HG03066 (cell line): Measurements from ENCODE around the gene DEFB112.

ENCODE experiments used
- ATAC-seq: cut with Tn5 transposase; IDR thresholded peaks from one replicate; pipeline ENCODE4 v1.9.1; 2021; ENCODE audit warnings: low read depth; ENCODE audit not compliant: unreplicated experiment

The DEFB112 gene, protein sequence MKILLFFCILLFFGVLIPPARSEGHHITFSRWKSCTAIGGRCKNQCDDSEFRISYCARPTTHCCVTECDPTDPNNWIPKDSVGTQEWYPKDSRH

DNA sequence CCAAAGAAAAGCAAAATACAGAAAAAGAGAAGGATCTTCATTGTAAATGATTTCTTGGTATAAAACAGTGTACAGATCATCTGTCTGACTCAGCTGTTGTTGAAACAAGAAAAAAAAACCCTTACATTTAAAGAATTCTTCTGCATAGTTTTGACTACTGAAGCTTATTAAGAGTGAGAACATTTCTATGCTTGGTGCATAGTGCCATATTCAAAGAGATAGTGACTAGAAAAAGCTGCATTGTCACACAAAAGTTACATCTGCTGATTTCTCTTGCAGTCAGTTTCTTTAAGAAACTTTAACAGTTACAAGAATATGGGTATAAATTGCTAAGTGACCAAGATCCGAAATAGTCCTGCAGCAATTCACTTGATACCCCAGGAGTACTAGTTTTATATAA, at the start of gene DEFB112:
TSS of gene DEFB112 (minus strand) at position 101 of the 400 bp plus-strand sequence. CDS start at position 41, 60 bp downstream.
- ATAC-seq = no peak

DNA sequence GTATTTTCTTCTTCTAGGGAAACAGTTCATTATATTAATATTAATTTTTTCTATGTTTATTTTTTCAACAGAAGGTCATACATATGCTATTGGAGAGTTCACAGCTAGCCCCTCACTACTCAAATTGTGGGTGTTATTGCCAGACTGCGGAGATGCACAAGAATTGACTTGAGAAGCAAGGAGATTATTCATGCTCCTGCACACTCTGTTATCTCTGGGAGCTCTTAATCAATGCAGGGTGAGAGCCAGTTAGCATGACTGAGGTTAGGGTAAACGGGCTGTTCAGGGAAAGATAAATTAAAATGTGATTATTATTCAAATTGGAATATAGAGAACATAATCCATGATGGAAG, 48.9 kb upstream of the DEFB112 start:
- no peak for ATAC-seq

DNA sequence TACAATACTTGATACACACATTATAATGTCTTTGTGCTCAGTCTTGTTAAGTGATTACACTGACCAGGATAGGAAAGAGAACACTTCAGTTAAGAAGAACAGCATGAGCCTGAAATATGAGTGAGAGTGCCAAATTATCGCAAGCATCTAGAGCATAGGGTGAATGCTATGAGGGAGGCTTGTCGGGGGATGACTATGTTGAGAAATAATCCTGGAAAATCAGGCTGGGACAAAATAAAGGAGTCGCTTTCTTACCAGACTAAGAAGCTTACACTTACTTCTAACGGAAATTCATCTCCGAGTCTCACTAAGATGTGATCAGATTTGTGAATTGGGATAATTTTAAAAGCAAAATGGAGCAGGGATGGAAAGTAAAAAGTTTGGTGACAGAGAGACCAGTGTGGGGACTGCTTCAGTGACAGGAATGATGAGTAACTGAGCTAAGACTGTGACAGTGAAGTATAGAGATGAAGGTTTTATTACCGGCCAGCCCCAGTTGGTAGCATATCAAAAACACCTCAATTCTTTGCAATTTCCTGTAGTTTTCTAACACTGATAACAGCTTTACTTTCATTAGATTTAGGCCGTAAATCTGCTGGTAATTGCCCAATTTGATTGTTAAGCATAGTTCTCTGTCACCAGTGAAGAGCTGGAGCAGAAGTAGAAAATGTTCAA, 48.4 kb upstream of the DEFB112 start:
- no peak for ATAC-seq

DNA sequence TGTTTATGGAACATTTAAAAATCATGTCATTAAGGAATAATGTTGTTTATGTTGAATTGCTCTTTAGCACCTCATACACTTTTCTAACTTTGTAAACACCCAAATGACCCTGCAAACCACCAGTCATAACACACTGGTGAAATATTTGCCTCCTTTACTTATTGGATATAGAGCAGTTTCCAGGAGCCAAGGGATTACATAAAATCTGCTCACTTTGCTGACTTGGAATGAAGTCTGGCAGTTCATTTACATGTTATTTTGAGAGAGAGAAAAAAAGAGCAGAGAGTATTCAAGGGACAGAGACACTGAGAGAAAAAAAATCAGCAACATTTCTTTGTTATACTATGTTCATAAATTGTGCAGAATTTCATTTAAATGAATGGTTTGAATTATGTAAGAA, 46.6 kb upstream of the DEFB112 start:
- ATAC-seq = no peak

DNA sequence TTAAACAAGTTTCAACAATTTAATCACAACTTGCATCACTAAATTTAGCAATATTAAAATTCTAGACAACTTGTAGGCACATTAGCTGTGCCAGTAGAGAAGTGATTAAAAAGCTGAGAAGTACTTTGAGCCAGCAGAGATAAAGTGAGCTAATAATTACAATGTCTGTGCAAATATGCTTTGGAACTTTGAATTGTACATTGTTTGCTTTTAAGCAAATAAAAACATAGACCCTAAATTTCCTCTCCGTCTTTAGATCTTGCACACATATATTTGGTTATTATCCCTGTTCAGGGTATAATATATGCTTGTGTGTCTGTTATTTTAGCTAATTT, 44.2 kb upstream of the DEFB112 start:
- no peak for ATAC-seq

DNA sequence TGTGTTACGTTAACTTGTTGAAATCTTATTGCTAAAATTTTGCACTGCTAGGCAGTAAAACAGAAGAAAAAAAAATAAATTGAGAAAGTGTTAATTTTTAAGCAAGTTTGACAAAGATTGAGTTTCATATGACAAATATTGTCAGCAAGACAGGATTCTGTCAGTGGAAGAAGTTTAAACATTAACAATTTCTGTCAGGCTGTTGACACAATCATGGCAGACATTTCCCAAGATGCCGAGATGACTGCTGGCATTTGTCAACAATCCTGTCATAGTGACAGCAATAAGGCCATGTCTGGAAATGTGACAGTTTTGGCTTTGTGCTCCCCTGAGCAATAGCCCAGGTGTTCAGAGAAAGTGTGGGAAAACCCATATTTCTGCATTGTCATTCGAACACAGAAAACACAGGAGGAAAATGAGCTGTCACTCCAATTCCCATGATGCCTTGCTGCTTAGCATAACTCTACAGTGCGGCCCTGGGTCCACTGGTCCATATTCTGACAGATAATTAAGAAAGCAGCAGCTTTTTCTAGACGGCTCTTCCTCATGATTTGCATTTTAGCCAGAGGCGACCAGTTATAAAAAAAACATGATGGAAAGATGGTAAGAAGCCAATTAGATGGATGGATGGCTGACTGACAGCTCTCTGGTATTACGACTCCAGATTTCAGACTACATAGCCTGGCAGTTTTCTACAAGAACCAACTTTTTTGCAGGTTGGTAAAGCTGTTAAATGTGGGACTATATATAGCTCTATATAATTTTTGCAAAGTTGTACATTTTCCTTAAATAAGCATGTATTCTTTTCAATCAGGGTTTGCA, 43.6 kb upstream of the DEFB112 start:
- ATAC-seq = no peak

DNA sequence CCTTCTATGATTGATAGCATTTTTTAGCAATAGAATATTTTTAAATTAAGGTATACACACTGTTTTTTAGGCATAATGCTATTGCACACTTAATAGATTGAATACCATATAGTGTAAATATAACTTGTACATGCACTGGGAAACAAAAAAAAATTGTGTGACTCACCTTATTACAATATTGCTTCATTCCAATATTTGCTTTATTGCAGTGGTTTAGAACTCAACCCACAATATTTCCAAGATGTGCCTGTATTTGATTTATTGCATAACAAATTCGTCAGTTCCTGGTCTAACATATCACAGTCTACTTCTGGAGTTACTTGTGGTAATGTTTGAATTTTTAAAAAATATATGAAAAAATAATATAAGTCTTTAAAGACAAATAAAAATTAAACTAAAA, 41.9 kb upstream of the DEFB112 start:
- no peak for ATAC-seq

DNA sequence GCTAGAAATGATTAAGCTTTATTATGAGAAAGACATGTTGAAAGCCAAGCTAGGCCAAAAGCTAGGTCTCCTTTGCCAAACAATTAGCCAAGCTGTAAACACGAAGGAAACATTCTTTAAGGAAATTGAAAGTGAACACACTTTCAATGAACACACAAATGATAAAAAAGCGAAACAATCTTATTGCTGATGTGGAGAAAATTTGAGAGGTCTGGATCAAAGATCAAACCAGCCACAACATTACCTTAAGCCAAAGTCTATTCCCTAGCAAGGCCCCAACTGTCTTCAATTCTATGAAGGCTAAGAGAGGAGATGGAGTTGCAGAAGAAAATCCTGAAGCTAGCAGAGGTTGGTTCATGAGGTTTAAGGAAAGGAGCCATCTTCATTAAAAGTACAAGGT, 40.2 kb upstream of the DEFB112 start:
- no peak for ATAC-seq

DNA sequence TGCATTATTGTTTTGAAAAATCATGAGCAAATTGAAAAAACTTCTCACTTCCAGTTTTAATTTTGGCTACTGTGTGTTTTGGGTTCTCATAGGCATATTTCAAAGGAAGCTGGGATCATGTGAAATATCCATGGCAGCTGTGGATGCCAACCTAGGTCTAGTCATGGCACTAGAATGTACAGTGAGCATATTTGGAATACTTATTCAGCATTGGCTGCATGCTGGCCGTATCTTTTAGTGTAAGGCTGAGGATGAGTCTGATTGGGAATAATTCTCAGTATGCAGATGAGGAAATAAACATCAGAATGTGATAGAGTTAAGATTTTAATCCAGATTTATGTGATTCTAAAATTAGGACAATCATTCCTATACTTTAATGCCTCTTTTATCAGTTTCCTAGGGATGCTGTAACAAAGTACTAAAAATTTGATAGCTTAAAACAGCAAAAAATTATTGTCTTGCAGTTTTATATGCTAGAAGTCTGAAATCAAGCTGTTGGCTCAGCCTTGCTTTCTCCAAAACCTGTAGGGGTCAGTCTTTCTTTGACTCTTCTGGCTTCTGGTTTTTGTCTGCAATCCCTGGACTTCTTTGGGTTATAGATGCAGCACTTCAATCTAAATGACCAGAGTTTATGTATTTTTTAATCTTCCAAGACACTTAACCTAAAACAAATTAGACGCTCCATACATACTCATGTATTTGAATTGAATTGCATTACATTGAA, 37.7 kb upstream of the DEFB112 start:
- no peak for ATAC-seq

DNA sequence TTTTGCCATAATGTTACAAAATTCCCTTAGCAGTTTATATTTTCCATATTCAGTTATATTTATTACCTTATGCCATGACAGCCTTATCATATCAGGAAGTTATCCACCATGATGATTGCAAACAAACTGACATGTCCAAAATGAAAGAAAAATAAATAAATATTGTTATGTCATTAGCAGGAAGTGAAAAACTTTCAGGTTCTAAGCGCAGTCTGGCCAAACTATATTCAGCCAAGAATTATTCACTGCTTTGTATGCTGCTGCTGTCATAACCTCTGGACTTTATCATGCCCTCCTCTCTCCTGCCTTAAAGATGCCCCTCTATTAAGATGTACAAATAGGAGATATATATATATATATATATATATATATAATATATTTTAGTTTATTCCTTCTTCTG, 27.7 kb upstream of the DEFB112 start:
- ATAC-seq = no peak

DNA sequence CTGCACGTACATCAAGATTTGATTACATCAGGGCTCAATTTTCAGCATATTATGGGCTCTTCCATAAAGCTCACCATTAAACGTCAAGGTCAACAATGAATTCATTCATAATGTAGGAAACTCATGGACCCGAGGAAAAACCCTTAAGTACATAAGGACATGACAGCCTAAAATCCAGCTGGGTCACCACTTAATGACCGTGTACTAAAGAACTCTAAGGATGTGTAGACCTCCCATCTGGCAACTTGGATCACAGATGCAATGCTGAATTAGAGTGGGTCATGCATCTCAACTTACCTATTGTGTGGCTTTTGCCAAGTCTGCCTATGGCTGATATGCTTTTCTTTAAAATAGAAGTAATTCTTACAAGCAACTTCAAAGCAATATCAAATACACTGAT, 26.7 kb upstream of the DEFB112 start:
- no peak for ATAC-seq

DNA sequence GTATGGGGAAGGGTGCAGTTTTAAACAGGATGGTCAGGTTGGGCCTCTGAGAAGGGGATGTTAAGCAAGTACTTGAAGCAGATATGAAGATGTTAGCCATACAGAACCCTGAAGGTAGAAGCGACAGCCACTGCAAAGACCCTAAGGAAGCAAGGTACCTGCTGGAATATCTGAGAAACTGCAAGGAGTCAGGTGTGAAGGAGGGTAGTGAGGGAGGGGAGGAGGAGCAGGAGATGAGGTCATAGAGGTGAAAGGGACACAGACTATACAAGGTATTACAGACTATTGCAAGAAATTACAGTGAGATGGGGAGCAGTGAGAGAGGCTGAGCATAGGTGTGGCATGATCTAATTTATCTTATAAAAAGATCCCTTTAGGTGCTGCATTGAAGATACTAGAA, 22.2 kb upstream of the DEFB112 start:
- no peak for ATAC-seq

DNA sequence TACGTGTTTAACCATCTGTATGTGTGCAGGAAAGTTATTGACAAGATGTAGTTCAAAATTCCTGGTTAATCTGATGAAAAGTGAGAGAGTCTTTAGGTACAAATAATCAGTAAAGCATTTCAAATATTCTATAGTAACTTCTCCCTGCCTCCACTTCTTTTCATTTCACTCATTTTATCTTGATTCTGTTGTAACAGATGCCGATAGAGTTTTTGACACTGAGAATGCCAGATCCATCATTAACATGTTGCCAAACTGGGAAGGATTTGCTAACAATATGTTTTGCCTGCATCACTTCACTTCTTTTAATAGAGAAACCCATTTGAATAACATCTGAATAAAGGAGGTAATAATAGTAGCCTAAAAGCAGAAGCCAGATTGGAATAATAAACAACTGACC, 20.4 kb upstream of the DEFB112 start:
- no peak for ATAC-seq

DNA sequence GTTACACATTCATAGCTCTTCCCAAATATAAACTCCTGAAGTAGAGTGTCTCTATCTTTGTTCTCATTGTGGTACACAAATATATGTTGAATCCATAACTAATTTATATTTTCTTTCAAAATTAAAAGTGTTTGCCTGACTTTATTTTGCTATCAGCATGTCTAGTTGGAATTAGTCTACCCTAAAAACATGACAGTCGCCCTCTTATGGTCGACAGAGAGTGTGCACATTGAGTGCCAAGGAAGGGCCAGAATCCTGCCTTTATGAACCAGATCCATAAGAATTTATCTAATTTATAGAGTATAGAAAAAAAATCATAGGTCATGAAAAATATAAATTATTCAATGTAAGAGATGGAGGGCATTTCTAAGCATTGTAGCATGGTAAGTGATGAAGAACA, 12.3 kb upstream of the DEFB112 start:
- no peak for ATAC-seq

DNA sequence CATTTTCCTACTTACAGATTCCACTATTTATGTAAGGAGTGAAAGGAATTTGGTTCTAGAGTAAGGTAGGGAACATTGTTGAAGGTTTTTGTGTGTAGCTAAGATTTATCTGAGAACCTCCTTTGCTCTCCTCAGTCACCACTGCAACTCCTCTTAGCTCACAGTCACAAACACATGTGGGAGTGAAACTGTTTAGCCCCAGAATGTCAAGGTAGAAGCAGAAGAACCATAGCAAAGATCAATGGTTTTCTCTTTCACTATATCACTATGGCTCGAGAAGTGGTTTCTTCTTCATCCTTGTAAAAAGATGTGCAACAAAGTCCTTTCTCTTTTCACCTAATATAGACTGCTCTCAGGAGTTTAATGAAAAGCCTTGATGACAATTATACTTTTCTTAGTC, 6.5 kb upstream of the DEFB112 start:
- ATAC-seq = no peak

DNA sequence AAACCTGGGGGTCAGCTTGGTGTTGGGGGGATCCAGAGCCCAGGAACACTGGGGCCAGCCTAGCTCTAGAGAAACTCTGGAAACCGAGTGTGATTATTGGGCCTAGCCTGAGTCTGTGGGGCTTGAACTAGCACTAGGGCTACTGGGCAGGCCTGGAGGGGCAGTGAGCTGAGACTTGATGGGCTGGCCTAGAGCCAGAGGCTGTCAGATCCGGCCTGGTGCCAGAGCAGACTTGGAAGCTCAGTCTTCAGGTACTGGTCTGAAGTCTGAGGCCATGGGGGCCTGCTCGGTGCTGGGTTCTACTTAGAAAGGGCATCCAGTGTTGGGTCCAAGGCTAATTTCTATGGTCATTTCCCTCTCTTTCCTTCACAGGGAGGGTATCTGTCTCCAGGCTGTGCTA, 2.7 kb downstream of the DEFB112 start:
- no peak for ATAC-seq

DNA sequence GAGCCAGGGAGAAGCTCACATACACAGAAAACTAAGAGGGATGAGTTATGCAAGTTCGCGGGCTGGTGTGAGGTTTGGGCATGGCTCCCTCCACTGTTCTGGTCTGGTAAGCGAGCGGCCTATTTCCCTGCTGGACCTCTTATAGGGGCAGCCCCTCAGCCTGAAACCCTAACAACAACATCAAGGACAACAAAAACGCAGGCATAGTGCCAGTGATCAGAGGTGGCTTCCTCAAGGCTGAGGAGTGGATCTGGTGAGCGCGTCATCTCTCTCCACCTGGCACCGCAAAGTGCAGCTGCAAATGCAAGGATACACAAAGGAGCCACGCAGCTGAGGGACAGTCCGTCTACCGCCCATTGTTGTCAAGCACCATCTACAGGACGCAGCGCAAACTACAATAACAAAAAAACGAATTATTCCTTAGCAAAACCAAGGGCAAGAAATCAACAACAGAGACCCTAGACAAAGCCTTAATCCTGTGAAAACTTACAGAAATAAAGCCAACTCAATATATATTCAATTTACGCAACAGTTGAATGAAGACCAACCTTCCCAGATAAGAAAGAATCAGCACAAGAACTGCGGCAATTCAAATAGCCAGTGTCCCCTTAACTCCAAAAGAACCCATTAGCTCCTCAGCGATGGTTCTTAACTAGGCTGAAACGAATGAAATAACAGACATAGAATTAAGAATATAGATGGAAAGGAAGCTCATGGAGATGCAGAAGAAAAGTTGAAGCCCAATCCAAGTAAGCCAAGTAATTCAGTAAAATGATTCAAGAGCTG, 18.8 kb downstream of the DEFB112 start:
- no peak for ATAC-seq

DNA sequence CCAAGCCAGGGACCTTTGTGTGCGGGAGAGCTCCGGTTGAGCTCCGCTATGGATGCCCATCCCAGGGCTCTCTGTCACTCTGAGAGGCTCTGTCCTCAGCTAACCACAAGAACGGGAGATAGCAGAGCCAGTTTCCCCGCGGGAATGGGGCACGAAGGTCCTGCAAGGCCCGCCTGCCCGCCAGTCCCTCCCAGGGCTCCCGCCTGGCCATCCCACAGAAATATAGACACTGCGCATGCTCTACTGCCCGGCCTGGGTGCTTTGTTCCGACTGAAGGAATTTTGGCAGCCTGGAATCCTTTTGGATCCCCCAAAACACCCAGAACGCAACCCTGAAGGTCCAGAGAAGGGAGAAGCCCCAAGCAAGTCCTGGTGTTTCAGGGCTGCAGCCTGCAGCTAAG, 19.4 kb downstream of the DEFB112 start:
- no peak for ATAC-seq

DNA sequence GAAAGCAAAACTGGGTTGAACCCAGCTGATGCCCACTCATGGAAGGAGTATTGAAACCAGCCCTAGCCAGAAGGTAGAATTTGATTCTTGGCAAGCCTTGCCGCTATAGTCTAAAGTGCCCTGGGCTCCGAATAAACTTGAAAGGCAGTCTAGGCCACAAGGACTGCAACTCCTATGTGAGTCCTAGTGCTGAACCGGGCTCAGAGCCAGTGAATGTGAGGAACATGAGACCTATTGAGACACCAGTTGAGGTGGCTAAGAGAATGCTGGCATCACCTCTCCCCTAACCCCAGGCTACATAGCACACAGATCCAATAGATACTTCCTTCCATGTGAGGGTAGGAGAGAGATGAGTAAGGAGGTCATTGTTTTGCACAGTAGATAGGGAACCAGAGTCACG, 24.5 kb downstream of the DEFB112 start:
- ATAC-seq = no peak

DNA sequence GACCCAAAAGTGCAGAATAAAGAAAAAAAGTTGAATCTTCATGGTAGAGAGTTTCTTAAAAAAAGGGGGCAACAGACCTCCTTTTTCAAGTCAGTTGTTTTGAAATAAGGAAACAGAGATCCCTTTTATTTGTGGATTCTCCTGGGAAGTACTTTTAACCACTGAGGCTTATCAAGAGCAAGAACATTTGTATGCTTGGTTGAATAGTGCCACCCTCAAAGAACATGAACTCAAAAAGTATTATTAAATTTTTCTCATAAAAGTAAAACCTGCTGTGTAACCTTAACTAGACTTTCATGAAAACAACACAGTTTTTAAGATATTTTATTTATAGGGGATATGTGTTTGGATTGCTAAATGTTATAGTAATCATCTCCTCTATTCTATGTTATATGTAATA, 27.8 kb downstream of the DEFB112 start, which contains the start of gene DEFB110:
TSS of gene DEFB110 (minus strand) at position 101 of the 400 bp plus-strand sequence. CDS start at position 42, 59 bp downstream.
- ATAC-seq = no peak

DNA sequence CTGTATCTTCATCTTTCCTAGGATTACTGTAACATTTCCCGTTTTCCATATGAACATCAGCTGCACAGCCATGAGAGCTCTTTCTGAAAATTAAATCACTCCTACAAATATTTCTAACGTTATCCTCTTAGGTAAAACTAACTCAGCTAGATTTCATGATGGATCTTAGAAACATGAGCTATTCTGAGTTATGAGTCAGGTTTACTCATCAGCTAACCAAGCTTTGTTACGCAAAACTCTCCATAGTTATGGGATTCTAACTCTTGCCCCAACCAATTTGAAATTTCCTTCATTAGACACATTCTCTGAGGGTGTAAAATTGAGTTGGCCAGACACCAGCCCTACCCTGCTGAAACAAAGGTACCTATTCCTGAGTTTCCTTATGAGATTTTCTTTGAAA, 41.9 kb downstream of the DEFB112 start:
- no peak for ATAC-seq
